Spleen (tissue), 11 donors: ENCODE results near the gene AJAP1. TPM values are rescaled to one million over a fixed set of nuclear protein-coding genes. Genes with fewer than 3 reads are reported as not detected.

Experiments
- DNase-seq: peaks from one replicate; pipeline ENCODE4 v3.0.0-alpha.2; 2020
- H3K27ac ChIP-seq, 8 donors: fragments of 200-600 bp; sonication (generic) in 7 of 8; 1 replicate in 4 of 8; 2 replicates in 4 of 8; pipeline versions ENCODE4 v1.5.0 to v1.8.0; 2016 to 2021; ENCODE audit warnings: inconsistent platforms in 4 of 8, mild to moderate bottlenecking in 4 of 8, moderate library complexity in 1 of 8
- H3K27me3 ChIP-seq, 7 donors: fragments of 200-600 bp; sonication (generic) in 6 of 7; replicated peaks in 1 of 7; 1 replicate in 4 of 7; 2 replicates in 3 of 7; pipeline versions ENCODE4 v1.5.0 to v1.8.0; 2016 to 2021; ENCODE audit warnings: inconsistent platforms in 3 of 7, mild to moderate bottlenecking in 1 of 7
- H3K36me3 ChIP-seq, 6 donors: fragments of 200-600 bp; sonication (generic) in 5 of 6; 1 replicate in 4 of 6; 2 replicates in 2 of 6; pipeline versions ENCODE4 v1.5.0 to v1.8.0; 2016 to 2021; ENCODE audit warnings: inconsistent platforms in 2 of 6
- H3K4me1 ChIP-seq, 6 donors: fragments of 200-600 bp; sonication (generic) in 5 of 6; 1 replicate in 3 of 6; 2 replicates in 3 of 6; pipeline versions ENCODE4 v1.5.0 to v1.8.0; 2016 to 2021; ENCODE audit warnings: inconsistent platforms in 3 of 6
- H3K4me3 ChIP-seq, 8 donors: fragments of 200-600 bp; sonication (generic) in 7 of 8; 1 replicate in 4 of 8; 2 replicates in 4 of 8; pipeline versions ENCODE4 v1.5.0 to v1.8.0; 2016 to 2021; ENCODE audit warnings: inconsistent platforms in 4 of 8, mild to moderate bottlenecking in 4 of 8, moderate library complexity in 2 of 8
- H3K9me3 ChIP-seq, 8 donors: fragments of 200-600 bp; sonication (generic) in 7 of 8; 1 replicate in 4 of 8; 2 replicates in 4 of 8; pipeline versions ENCODE4 v1.5.0 to v1.8.0; 2016 to 2021; ENCODE audit warnings: inconsistent platforms in 4 of 8
- CTCF ChIP-seq, 11 experiments: fragments of 200-600 bp in 7 of 11; fragments of 450-650 bp in 4 of 11; sonication (generic) in 4 of 11; IDR thresholded peaks in 8 of 11; conservative IDR thresholded peaks in 3 of 11; 1 replicate in 7 of 11; 2 replicates in 4 of 11; pipeline versions ENCODE4 v1.4.0 to v1.8.0; 2016 to 2021; ENCODE audit warnings: antibody characterized with exemption in 11 of 11, inconsistent platforms in 4 of 11, mild to moderate bottlenecking in 1 of 11
- POLR2A ChIP-seq, 3 donors: fragments of 450-650 bp; IDR thresholded peaks; one replicate each; pipeline ENCODE4 v1.5.1; 2017; ENCODE audit warnings: antibody characterized with exemption in 3 of 3, mild to moderate bottlenecking in 1 of 3
- POLR2AphosphoS5 ChIP-seq, 3 donors: sonication (generic); formaldehyde crosslinking; IDR thresholded peaks; one replicate each; pipeline ENCODE4 v1.5.1; 2017; ENCODE audit warnings: antibody characterized with exemption in 3 of 3
- WGBS, 5 donors: extraction: QIAGEN DNeasy Blood & Tissue Kit in 3 of 5; methylation state at CpG; one replicate each; pipeline versions ENCODE4 v1.1.5 to v1.1.7; 2013 to 2018; 5-methylcytosine and 5-hydroxymethylcytosine counted together
- intact Hi-C: fragments of 100-400 bp; cut with DNase I; formaldehyde crosslinking; loops from one replicate; pipeline ENCODE4 v1.15.0; 2023; ENCODE audit warnings: low total_unique reads
- polyA plus RNA-seq, 3 donors: library from polyadenylated mRNA; stranded (reverse); fragments of 200-250 nt; gene quantifications; one replicate each; pipeline ENCODE4 v1.2.1, GENCODE V29; 2013
- total RNA-seq, 7 donors: library from RNA; depleted of rRNA in 3 of 7; stranded (reverse); fragments of >200 nt in 3 of 7; fragmentation: NEBNext Ultra II Directional in 4 of 7; extraction: Animal tissue kit (Norgen Biotek cat#: 25700) in 4 of 7; gene quantifications; one replicate each; pipeline versions ENCODE4 v1.1.0 to v1.2.1, GENCODE V29; 2016 to 2021
- donor health status: healthy with polysubstance abuse.
- donor health status: DM: no; HTN: no; CAD: no; lungs with moderate emphysema.
- donor health status: DM: no; HTN: no; CAD: no.
- donor health status: Bipolar disorder and iron deficiency.
- donor health status: healthy.
- donor health status: DM: no; HTN: no; CAD: no.
- donor health status: DM: yes; HTN: yes; CAD: no.

Gene AJAP1
- total and polyA plus RNA-seq, 10 donors, result 0.04 to 13.3 (median 2.4) TPM

GRCh38 chr1:4668743-4669700, 14.6 kb downstream of the AJAP1 start:
- intact Hi-C loops, result no loop called here
- no peaks in the 10 kb centered on the region for H3K9me3 ChIP-seq
- DNase-seq, result no peak
- H3K4me3 ChIP-seq, result no peak overlapping the region
- H3K4me1 ChIP-seq, result no peaks in the 10 kb centered on the region
- no peak overlapping the region for H3K27ac ChIP-seq
- TF ChIP-seq CTCF (IDR thresholded peaks at IDR 0.05 in 8 of 11, conservative IDR thresholded peaks at IDR 0.05 in 3 of 11), result no peak
- WGBS, 5 donors, result 56 to 71% (median 62%) methylated on average over 13 of the region's 13 CpGs
- no peaks in the 10 kb centered on the region for H3K36me3 ChIP-seq
- peaks cover 0 to 33% (median 0%) of the 10 kb centered on the region in 7 donors for H3K27me3 ChIP-seq

GRCh38 chr1:4670265-4670664, 15.9 kb downstream of the AJAP1 start:
- WGBS, 5 donors, result 72 to 80% (median 77%) methylated on average over 4 of the region's 4 CpGs
- Histone ChIP-seq H3K27me3 (peaks cover 0 to 20% (median 0%) of the 10 kb centered on the region in 7 donors), H3K4me1 (no peaks in the 10 kb centered on the region), H3K9me3 (no peaks in the 10 kb centered on the region), H3K4me3 (no peak overlapping the region), H3K36me3 (no peaks in the 10 kb centered on the region), H3K27ac (no peak overlapping the region)
- no peak for TF ChIP-seq POLR2A (IDR thresholded peaks at IDR 0.05)
- no peak for TF ChIP-seq CTCF (IDR thresholded peaks at IDR 0.05 in 8 of 11, conservative IDR thresholded peaks at IDR 0.05 in 3 of 11)
- no peak for TF ChIP-seq POLR2AphosphoS5 (IDR thresholded peaks at IDR 0.05)
- intact Hi-C loops, result no loop called here
- no peak for DNase-seq

- intact Hi-C loops, result no loop called here
- WGBS, 5 donors, result 77 to 86% (median 83%) methylated on average over 13 of the region's 13 CpGs
Measured at GRCh38 chr1:4671828-4672227, 17.4 kb downstream of the AJAP1 start.

More at GRCh38 chr1:4671828-4672227, 17.4 kb downstream of the AJAP1 start:
- Histone ChIP-seq H3K36me3 (no peaks in the 10 kb centered on the region), H3K9me3 (no peaks in the 10 kb centered on the region), H3K27me3 (peaks cover 0 to 11% (median 0%) of the 10 kb centered on the region in 7 donors), H3K4me1 (no peaks in the 10 kb centered on the region), H3K4me3 (no peak overlapping the region), H3K27ac (no peak overlapping the region)
- TF ChIP-seq CTCF (IDR thresholded peaks at IDR 0.05 in 8 of 11, conservative IDR thresholded peaks at IDR 0.05 in 3 of 11) (no peak), POLR2A (IDR thresholded peaks at IDR 0.05) (no peak), POLR2AphosphoS5 (IDR thresholded peaks at IDR 0.05) (no peak)
- no peak for DNase-seq
